GM12874 (cell line): ENCODE data around the gene A4GNT.

Experiments used
- CTCF ChIP-seq: IDR thresholded peaks from 2 replicates; pipeline ENCODE4 v1.5.1; 2011; ENCODE audit warnings: low read depth, mild to moderate bottlenecking, control low read depth, low read length, moderate library complexity; ENCODE audit not compliant: insufficient read depth

Gene A4GNT

GRCh38 chr3:138082992-138083386 is 49.2 kb downstream of the A4GNT start:
- TF ChIP-seq CTCF, result no peak

- TF ChIP-seq CTCF, result no peak
These were observed 49.9 kb downstream of the A4GNT start for GRCh38 chr3:138082085-138082991.

GRCh38 chr3:138081371-138082084 is 50.7 kb downstream of the A4GNT start:
- no peak for TF ChIP-seq CTCF

GRCh38 chr3:138079901-138080300 is 52.3 kb downstream of the A4GNT start:
- no peak for TF ChIP-seq CTCF

- TF ChIP-seq CTCF, result no peak
These were observed 53.3 kb downstream of the A4GNT start for GRCh38 chr3:138078901-138079344.

GRCh38 chr3:138078096-138078495 is 54.1 kb downstream of the A4GNT start:
- no peak for TF ChIP-seq CTCF
